Osteocyte (in vitro differentiated cells): Measurements from ENCODE around the gene PEX5L. TPM values are rescaled to one million over a fixed set of nuclear protein-coding genes. Genes with fewer than 3 reads are reported as not detected.

ENCODE experiments used
- DNase-seq: peaks from one replicate; pipeline ENCODE4 v3.0.0; 2021; ENCODE audit warnings: mixed read lengths; ENCODE audit not compliant: unreplicated experiment; ENCODE audit errors: extremely low spot score
- H3K27ac Mint-ChIP-seq: one replicate; pipeline ENCODE4 v1.8.0; 2021; ENCODE audit warnings: mild to moderate bottlenecking, mixed read lengths; ENCODE audit not compliant: unreplicated experiment
- H3K27me3 Mint-ChIP-seq: one replicate; pipeline ENCODE4 v1.8.0; 2021; ENCODE audit warnings: mixed read lengths; ENCODE audit not compliant: unreplicated experiment
- H3K36me3 Mint-ChIP-seq: one replicate; pipeline ENCODE4 v1.8.0; 2021; ENCODE audit warnings: mixed read lengths; ENCODE audit not compliant: unreplicated experiment
- H3K4me1 Mint-ChIP-seq: one replicate; pipeline ENCODE4 v1.8.0; 2021; ENCODE audit warnings: mixed read lengths; ENCODE audit not compliant: unreplicated experiment
- H3K4me3 Mint-ChIP-seq: one replicate; pipeline ENCODE4 v1.8.0; 2021; ENCODE audit warnings: mild to moderate bottlenecking, moderate library complexity, mixed read lengths; ENCODE audit not compliant: unreplicated experiment
- H3K9me3 Mint-ChIP-seq: one replicate; pipeline ENCODE4 v1.8.0; 2021; ENCODE audit warnings: mixed read lengths; ENCODE audit not compliant: unreplicated experiment
- total RNA-seq: library from RNA; stranded (reverse); gene quantifications from 2 replicates; pipeline ENCODE4 v1.2.1, GENCODE V29; 2021
- TF ChIP-seq, protein P1 (sequence below): fragments of 200-600 bp; sonication (generic); IDR thresholded peaks from 2 replicates; pipeline ENCODE4 v1.5.0; 2021; ENCODE audit warnings: antibody characterized with exemption, mild to moderate bottlenecking, moderate library complexity

The PEX5L gene
- total RNA-seq, 1 donor from 2014 or later: not detected

DNA sequence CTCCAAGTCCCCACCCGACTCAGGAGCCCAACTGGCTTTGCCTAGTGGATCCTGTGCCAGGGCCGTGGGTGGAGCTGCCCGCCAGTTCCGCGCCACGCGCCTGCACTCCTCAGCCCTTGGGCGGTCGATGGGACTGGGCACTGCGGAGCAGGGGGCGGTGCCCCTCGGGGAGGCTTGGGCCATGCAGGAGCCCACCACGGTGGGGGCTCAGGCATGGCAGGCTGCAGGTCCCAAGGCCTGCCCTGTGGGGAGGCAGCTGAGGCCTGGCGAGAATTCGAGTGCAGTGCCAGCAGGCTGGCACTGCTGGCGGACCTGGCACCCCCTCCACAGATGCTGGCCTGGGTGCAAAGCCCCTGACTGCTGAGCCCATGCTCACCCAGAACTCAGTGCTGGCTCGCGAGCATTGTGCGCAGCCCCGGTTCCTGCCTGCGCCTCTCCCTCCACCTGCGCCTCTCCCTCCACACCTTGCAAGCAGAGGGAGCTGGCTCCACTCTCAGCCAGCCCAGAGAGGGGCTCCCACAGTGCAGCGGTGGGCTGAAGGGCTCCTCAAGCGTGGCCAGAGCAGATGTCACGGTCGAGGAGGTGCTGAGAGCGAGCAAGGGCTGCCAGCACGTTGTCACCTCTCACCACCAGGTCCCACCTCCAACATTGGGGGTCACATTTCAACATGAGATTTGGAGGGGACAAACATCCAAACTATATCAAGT, 261.2 kb downstream of the PEX5L start:
- Mint-ChIP-seq H3K4me1 (peaks cover 14% of the 10 kb centered on the region), H3K4me3 (no peak overlapping the region), H3K27ac (no peak overlapping the region), H3K36me3 (peaks cover 54% of the 10 kb centered on the region), H3K9me3 (peaks cover 3% of the 10 kb centered on the region), H3K27me3 (no peaks in the 10 kb centered on the region)
- TF ChIP-seq, protein P1, sequence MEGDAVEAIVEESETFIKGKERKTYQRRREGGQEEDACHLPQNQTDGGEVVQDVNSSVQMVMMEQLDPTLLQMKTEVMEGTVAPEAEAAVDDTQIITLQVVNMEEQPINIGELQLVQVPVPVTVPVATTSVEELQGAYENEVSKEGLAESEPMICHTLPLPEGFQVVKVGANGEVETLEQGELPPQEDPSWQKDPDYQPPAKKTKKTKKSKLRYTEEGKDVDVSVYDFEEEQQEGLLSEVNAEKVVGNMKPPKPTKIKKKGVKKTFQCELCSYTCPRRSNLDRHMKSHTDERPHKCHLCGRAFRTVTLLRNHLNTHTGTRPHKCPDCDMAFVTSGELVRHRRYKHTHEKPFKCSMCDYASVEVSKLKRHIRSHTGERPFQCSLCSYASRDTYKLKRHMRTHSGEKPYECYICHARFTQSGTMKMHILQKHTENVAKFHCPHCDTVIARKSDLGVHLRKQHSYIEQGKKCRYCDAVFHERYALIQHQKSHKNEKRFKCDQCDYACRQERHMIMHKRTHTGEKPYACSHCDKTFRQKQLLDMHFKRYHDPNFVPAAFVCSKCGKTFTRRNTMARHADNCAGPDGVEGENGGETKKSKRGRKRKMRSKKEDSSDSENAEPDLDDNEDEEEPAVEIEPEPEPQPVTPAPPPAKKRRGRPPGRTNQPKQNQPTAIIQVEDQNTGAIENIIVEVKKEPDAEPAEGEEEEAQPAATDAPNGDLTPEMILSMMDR: no peak
- no peak for DNase-seq

DNA sequence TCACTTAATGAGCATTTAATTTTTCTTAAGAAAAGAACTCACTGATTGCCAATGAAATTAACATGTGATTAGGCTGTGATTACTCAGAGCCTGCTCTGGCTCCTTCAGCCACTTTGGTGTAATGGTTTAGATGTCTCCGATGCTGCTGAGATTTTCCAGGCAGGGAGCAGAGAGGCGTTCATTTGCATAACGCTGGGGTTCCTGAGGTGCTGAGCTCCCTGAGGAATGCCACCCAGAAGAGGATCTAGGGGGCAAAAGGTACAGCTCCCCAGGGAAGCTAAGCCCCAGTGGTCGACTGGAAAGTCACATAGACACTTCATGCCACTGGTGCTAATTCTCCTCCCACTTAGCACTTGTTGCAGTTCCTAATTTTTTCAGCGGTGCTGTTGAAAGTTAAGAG, 264.4 kb downstream of the PEX5L start:
- H3K27me3 Mint-ChIP-seq: no peaks in the 10 kb centered on the region
- H3K36me3 Mint-ChIP-seq: peaks cover 38% of the 10 kb centered on the region
- no peaks in the 10 kb centered on the region for H3K9me3 Mint-ChIP-seq
- H3K4me3 Mint-ChIP-seq: no peak overlapping the region
- no peak overlapping the region for H3K27ac Mint-ChIP-seq
- H3K4me1 Mint-ChIP-seq: peaks cover 33% of the 10 kb centered on the region
- DNase-seq: no peak
- TF ChIP-seq, protein P1: no peak

DNA sequence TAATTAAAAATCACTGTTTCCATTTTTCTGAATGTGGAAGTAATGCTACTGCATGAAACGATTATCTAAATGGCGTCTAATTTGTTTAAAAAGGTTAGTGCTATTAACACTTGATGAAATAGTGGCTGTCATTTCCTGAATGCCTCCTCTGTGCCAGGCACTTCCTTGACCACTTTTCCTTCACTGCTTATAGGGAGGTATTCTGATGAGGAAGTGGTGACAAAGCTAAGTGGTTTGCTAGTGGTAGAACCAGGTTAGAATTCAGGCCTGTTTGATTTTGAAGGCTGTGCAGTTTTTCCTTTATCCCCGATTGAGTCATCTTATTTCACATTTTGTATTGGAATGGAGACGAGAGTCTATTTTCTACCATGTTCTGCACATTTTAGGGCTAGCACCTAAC, 264.9 kb downstream of the PEX5L start:
- no peaks in the 10 kb centered on the region for H3K9me3 Mint-ChIP-seq
- DNase-seq: no peak
- H3K4me1 Mint-ChIP-seq: peaks cover 28% of the 10 kb centered on the region
- H3K27me3 Mint-ChIP-seq: no peaks in the 10 kb centered on the region
- H3K36me3 Mint-ChIP-seq: peaks cover 41% of the 10 kb centered on the region
- TF ChIP-seq, protein P1: no peak
- H3K4me3 Mint-ChIP-seq: no peak overlapping the region
- H3K27ac Mint-ChIP-seq: no peak overlapping the region

DNA sequence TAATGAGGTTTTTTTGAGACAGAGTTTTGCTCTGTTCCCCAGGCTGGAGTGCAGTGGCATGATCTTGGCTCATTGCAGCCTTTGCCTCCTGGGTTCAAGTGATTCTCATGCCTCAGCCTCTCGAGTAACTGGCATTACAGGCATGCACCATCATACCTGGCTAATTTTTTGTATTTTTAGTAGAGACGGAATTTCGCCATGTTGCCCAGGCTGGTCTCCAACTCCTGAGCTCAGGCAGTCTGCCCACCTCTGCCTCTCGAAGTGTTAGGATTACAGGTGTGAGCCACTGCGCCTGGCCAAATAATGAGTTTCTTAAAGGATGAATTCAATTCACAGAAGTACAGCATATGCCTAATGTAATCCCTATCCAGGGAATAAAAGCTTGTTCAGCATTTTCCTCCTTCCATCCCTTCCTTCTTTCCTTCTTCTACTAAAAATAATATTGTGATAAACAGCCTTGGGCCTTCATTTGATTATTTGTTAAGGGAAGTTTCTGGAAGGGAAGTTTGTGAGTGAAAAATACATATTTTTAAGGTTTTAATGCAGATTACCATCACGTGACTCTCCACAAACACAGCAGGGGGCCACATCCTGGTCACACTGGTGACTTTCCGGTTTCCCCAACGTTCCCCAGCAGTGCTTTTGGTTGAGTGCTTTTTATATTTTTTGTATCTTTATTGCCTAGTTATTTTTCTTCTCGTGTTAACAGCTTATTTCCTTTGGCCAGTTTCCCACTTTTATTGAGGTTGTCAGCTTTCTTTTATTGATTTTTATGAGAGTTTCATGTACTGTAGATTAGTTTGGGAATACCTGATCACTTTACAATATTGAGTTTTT, 267.1 kb downstream of the PEX5L start:
- Mint-ChIP-seq H3K27me3 (no peaks in the 10 kb centered on the region), H3K27ac (peak overlapping the region; percentile 77), H3K9me3 (no peaks in the 10 kb centered on the region), H3K4me1 (peaks cover 23% of the 10 kb centered on the region), H3K4me3 (no peak overlapping the region), H3K36me3 (peaks cover 40% of the 10 kb centered on the region)
- TF ChIP-seq, protein P1: no peak
- no peak for DNase-seq

DNA sequence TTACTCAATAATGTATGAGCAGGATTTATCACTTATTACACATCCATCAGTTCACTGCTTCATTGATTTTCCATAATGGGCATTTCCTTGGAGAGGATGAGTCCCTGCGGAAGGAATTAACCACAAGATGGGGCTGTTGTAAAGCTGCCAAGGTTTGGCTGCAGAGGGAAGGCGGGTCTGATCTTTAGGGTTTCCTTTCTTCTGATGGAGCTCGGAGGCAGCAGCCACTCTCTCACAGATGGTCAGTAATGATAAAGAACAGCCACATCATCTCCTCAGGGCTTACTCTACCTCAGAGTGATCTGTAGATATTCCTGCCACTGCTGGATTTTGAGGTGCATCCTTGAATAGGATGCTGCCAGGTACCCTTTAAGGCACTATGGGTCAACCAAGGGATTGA, 268.7 kb downstream of the PEX5L start:
- Mint-ChIP-seq H3K9me3 (no peaks in the 10 kb centered on the region), H3K27ac (no peak overlapping the region), H3K4me3 (no peak overlapping the region), H3K36me3 (peaks cover 37% of the 10 kb centered on the region), H3K27me3 (no peaks in the 10 kb centered on the region), H3K4me1 (peaks cover 29% of the 10 kb centered on the region)
- TF ChIP-seq, protein P1: peak; percentile 76
- no peak for DNase-seq
